Common myeloid progenitor, CD34-positive (primary cell): ENCODE results near the gene FBXO34.
A peak's percentile ranks its signal among the peaks of the same experiment; 100 is the strongest.

Experiments
- CTCF ChIA-PET: fragments of 350-600 bp; sonication (Branson Sonifier 250); formaldehyde crosslinking; loops from one replicate; lab custom pipeline; 2021; ENCODE audit warnings: antibody characterized with exemption; lab: Charles Lee
- POLR2A ChIA-PET: fragments of 350-600 bp; sonication (Branson Sonifier 250); formaldehyde crosslinking; loops from one replicate; lab custom pipeline; 2021; ENCODE audit warnings: antibody characterized with exemption; lab: Charles Lee
- DNase-seq, 3 donors: peaks; one replicate each; pipeline versions ENCODE4 v3.0.0 to v3.0.0-alpha.2; 2013
- H3K27ac ChIP-seq, 2 experiments: 1 replicate in 1 of 2; 2 replicates in 1 of 2; pipeline ENCODE4 v1.7.0; 2013; ENCODE audit warnings: inconsistent platforms in 2 of 2, low read length in 2 of 2, mild to moderate bottlenecking in 2 of 2, low read depth in 1 of 2, moderate library complexity in 1 of 2; ENCODE audit not compliant: severe bottlenecking in 2 of 2, insufficient read depth in 1 of 2, poor library complexity in 1 of 2
- H3K27me3 ChIP-seq, 5 experiments: replicated peaks in 2 of 5; 1 replicate in 3 of 5; 2 replicates in 2 of 5; pipeline versions ENCODE4 v1.6.1 to v1.7.0; 2013; ENCODE audit warnings: low read length in 4 of 5, mild to moderate bottlenecking in 2 of 5, moderate library complexity in 2 of 5, inconsistent platforms in 1 of 5; ENCODE audit not compliant: insufficient read depth in 5 of 5, control insufficient read depth in 4 of 5
- H3K36me3 ChIP-seq, 4 experiments: 1 replicate in 2 of 4; 2 replicates in 2 of 4; pipeline versions ENCODE4 v1.6.1 to v1.7.0; 2013; ENCODE audit warnings: low read length in 3 of 4, control low read depth in 1 of 4, mild to moderate bottlenecking in 1 of 4; ENCODE audit not compliant: control insufficient read depth in 4 of 4, insufficient read depth in 4 of 4
- H3K4me1 ChIP-seq, 4 experiments: 1 replicate in 3 of 4; 2 replicates in 1 of 4; pipeline versions ENCODE4 v1.6.1 to v1.7.1; 2013; ENCODE audit warnings: low read length in 3 of 4, mild to moderate bottlenecking in 3 of 4, control low read depth in 1 of 4, inconsistent platforms in 1 of 4, moderate library complexity in 1 of 4; ENCODE audit not compliant: control insufficient read depth in 4 of 4, insufficient read depth in 4 of 4; ENCODE audit errors: control extremely low read depth in 1 of 4
- H3K4me3 ChIP-seq, 7 experiments: 1 replicate in 4 of 7; 2 replicates in 3 of 7; pipeline versions ENCODE4 v1.5.1 to v1.7.0; 2013; ENCODE audit warnings: mild to moderate bottlenecking in 7 of 7, low read length in 6 of 7, moderate library complexity in 6 of 7, inconsistent platforms in 2 of 7, low read depth in 2 of 7, control low read depth in 1 of 7; ENCODE audit not compliant: insufficient read depth in 4 of 7, control insufficient read depth in 1 of 7; ENCODE audit errors: extremely low read depth in 1 of 7
- H3K9me3 ChIP-seq, 5 experiments: 1 replicate in 4 of 5; 2 replicates in 1 of 5; pipeline versions ENCODE4 v1.6.1 to v1.7.1; 2013; ENCODE audit warnings: low read length in 4 of 5, mild to moderate bottlenecking in 2 of 5, inconsistent platforms in 1 of 5, low read depth in 1 of 5, moderate library complexity in 1 of 5; ENCODE audit not compliant: control insufficient read depth in 4 of 5, insufficient read depth in 2 of 5; ENCODE audit errors: control extremely low read depth in 1 of 5
- WGBS: methylation state at CpG from one replicate; pipeline ENCODE4 v1.1.5; 2013; ENCODE audit not compliant: insufficient coverage; 5-methylcytosine and 5-hydroxymethylcytosine counted together

Gene FBXO34

GRCh38 chr14:55249423-55249822, 21.8 kb upstream of the FBXO34 start:
- CTCF ChIA-PET, result interaction anchor here (2.2 to 2.6 kb wide), 3 partner anchors 11 to 37 kb away, joined by 7 to 8 read pairs (median 7); no protein-coding TSS in a partner anchor
- H3K4me1 ChIP-seq, result no peaks in the 10 kb centered on the region
- WGBS, result 97% methylated on average over 3 of the region's 4 CpGs
- no peaks in the 10 kb centered on the region for H3K9me3 ChIP-seq
- no peak for DNase-seq
- H3K27ac ChIP-seq, result no peak overlapping the region
- POLR2A ChIA-PET, result no interaction called here
- H3K4me3 ChIP-seq, result no peak overlapping the region
- H3K36me3 ChIP-seq, result no peaks in the 10 kb centered on the region
- H3K27me3 ChIP-seq, result peaks cover 0 to 4% (median 0%) of the 10 kb centered on the region in 5 experiments

- WGBS, result 100% methylated on average over 4 of the region's 5 CpGs
- no peak overlapping the region for H3K27ac ChIP-seq
- H3K27me3 ChIP-seq, result no peaks in the 10 kb centered on the region
- H3K4me1 ChIP-seq, result no peaks in the 10 kb centered on the region
- H3K9me3 ChIP-seq, result no peaks in the 10 kb centered on the region
- H3K36me3 ChIP-seq, result no peaks in the 10 kb centered on the region
- no peak overlapping the region for H3K4me3 ChIP-seq
- POLR2A ChIA-PET, result no interaction called here
- CTCF ChIA-PET, result interaction anchor here (2.1 to 2.3 kb wide), 2 partner anchors 10 kb away, joined by 5 to 8 read pairs; no protein-coding TSS in a partner anchor
- DNase-seq, result no peak
These were observed 17.9 kb upstream of the FBXO34 start for GRCh38 chr14:55253276-55253675.

GRCh38 chr14:55254581-55254980, 16.6 kb upstream of the FBXO34 start:
- ChIA-PET CTCF (interaction anchor here (0.6 to 2.3 kb wide), 6 partner anchors 8 to 274 kb away, joined by 3 to 8 read pairs (median 4); no protein-coding TSS in a partner anchor), POLR2A (interaction anchor here (0.5 kb wide), 1 partner anchor 14 kb away, joined by 3 read pairs; no protein-coding TSS in a partner anchor)
- H3K36me3 ChIP-seq, result no peaks in the 10 kb centered on the region

GRCh38 chr14:55255979-55256378, 15.2 kb upstream of the FBXO34 start:
- Histone ChIP-seq H3K27me3 (no peaks in the 10 kb centered on the region), H3K9me3 (no peaks in the 10 kb centered on the region), H3K4me1 (no peaks in the 10 kb centered on the region), H3K27ac (no peak overlapping the region), H3K36me3 (no peaks in the 10 kb centered on the region), H3K4me3 (no peak overlapping the region)
- 100% methylated on average over 1 of the region's 3 CpGs for whole genome bisulfite sequencing
- CTCF ChIA-PET, result interaction anchor here (1.5 to 2.5 kb wide), 2 partner anchors 10 to 14 kb away, joined by 4 to 9 read pairs; no protein-coding TSS in a partner anchor
- no peak for DNase-seq
- POLR2A ChIA-PET, result no interaction called here

More at GRCh38 chr14:55254581-55254980, 16.6 kb upstream of the FBXO34 start:
- Histone ChIP-seq H3K4me1 (no peaks in the 10 kb centered on the region), H3K4me3 (no peak overlapping the region), H3K27ac (no peak overlapping the region), H3K27me3 (no peaks in the 10 kb centered on the region), H3K9me3 (no peaks in the 10 kb centered on the region)
- WGBS, result 100% methylated on average over 1 of the region's 1 CpG
- DNase-seq, result no peak

- POLR2A ChIA-PET, result no interaction called here
These were observed 14.6 kb upstream of the FBXO34 start for GRCh38 chr14:55256586-55256985.

GRCh38 chr14:55265197-55265596, 6.0 kb upstream of the FBXO34 start:
- H3K27ac ChIP-seq, result no peak overlapping the region
- POLR2A ChIA-PET, result no interaction called here
- no peaks in the 10 kb centered on the region for H3K27me3 ChIP-seq
- no peak overlapping the region for H3K4me3 ChIP-seq
- H3K36me3 ChIP-seq, result no peaks in the 10 kb centered on the region
- 0% methylated on average over 1 of the region's 4 CpGs for WGBS
- CTCF ChIA-PET, result interaction anchor here (4.2 kb wide), 1 partner anchor 19 kb away, joined by 14 read pairs; no protein-coding TSS in a partner anchor
- peak; percentile 53 to 88 (median 87) for DNase-seq
- H3K9me3 ChIP-seq, result peaks cover 0 to 7% (median 0%) of the 10 kb centered on the region in 5 experiments
- H3K4me1 ChIP-seq, result no peaks in the 10 kb centered on the region

More at GRCh38 chr14:55256586-55256985, 14.6 kb upstream of the FBXO34 start:
- Histone ChIP-seq H3K9me3 (no peaks in the 10 kb centered on the region), H3K4me3 (no peak overlapping the region), H3K27ac (no peak overlapping the region), H3K27me3 (no peaks in the 10 kb centered on the region), H3K36me3 (no peaks in the 10 kb centered on the region), H3K4me1 (no peaks in the 10 kb centered on the region)
- 71% methylated on average over 6 of the region's 6 CpGs for WGBS
- DNase-seq, result no peak
- CTCF ChIA-PET, result interaction anchor here (1.0 to 2.5 kb wide), 3 partner anchors 10 to 14 kb away, joined by 3 to 9 read pairs (median 6); no protein-coding TSS in a partner anchor

- peaks cover 0 to 7% (median 0%) of the 10 kb centered on the region in 5 experiments for H3K9me3 ChIP-seq
- ChIA-PET POLR2A (no interaction called here), CTCF (interaction anchor here (2.2 to 9.3 kb wide), 3 partner anchors 18 to 87 kb away, joined by 7 to 89 read pairs (median 14); no protein-coding TSS in a partner anchor)
- DNase-seq, result no peak
- H3K36me3 ChIP-seq, result no peaks in the 10 kb centered on the region
- WGBS, result 83% methylated on average over 1 of the region's 3 CpGs
- no peak overlapping the region for H3K27ac ChIP-seq
- no peaks in the 10 kb centered on the region for H3K27me3 ChIP-seq
- H3K4me1 ChIP-seq, result peaks cover 2 to 12% (median 5%) of the 10 kb centered on the region in 4 experiments
- H3K4me3 ChIP-seq, result no peak overlapping the region
These were observed 3.4 kb upstream of the FBXO34 start for GRCh38 chr14:55267820-55268219.
